D721Med (cell line): ENCODE data around the gene FCGR3A.
"Not testable (repeated sequence)": the region's sequence is repeated elsewhere in the genome, so short reads cannot be mapped to it uniquely, and the experiment has no call there.

Source experiments
- DNase-seq: peaks from one replicate; pipeline ENCODE4 v3.0.0; 2011; ENCODE audit warnings: low spot score; ENCODE audit not compliant: insufficient read length
- FAIRE-seq: peaks from 2 replicates; lab custom pipeline; 2011; peaks lifted over from hg19 to GRCh38; lab: Jason Lieb, UNC

The FCGR3A gene

DNA sequence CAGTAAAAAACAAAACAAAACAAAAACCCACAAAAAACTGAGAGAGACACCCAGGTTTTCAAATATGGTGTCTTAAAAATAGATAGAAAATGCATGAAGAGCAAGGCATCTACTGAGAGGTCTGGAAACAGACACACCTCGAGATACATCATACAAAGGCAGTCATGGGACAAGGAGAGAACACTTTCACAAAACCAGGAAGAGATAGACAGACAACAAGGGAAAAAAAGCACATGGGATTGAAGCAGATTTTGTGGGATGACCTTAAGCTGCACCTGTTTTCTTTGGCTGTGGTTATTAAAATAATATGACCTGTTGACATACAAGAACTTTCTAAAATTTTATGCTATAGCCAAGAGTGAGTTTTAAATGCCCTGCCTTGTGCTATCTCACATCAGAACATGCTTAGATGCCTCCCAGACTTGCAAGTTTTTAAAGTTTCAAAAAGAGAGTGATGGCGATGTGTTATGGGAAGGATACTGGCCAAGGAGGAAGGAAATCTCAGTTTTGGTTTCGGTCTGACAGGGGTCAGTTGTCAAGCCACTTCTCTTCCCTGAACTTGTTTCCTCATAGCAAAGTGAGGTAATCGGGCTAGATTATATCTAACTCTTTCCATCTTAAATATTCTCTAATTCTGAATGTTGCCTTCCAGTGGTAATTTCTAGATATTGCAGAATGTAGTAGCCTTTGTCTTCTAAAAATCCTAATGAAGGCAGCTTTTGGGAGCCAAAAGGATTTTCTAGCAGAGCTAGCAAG lies 11.5 kb upstream of the FCGR3A start:
- not testable (repeated sequence) for FAIRE-seq, DNase-seq

DNA sequence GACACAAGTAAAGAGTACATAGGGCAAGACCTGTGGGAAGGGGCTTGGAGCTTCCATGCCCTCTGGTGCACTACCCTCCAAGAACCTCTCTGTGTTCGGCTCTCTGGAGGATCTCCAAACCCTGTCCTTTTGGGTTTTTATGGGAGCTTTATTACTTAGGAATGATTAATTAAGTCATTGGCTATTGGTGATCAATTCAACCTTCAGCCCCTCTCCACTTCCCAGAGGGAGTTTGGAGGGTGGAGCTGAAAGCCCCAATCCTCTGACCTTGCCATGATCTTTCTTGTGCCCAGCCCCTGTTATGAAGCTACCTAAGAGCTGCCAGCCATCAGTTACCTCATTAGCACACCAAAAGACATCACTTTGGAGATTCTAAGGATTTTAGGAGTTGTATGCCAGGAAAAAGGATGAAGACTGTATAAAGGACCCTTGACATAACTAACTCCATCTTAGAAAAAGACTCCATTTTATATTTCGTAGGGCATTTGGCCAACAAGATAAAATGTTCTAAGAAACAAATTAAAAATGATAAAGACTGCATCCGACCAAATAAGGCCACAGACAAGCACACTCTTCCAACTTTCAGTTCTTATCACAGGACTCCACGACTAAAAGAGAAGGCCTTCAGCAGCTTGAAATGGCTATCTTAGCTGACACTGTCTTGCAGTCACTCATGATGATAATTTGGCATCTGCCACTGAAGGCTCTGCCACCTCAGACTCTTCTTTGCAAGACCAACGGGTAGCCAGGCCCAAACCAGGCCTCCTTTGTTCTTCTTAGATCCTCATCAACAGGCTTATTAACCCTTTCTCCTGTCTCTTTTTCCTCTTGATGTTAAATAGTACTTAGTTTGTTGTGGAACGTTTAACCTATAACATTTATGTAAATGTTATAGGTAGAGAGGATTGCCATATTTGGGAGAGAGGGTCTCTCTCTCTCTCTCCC lies 8.2 kb upstream of the FCGR3A start:
- FAIRE-seq, DNase-seq: not testable (repeated sequence)

DNA sequence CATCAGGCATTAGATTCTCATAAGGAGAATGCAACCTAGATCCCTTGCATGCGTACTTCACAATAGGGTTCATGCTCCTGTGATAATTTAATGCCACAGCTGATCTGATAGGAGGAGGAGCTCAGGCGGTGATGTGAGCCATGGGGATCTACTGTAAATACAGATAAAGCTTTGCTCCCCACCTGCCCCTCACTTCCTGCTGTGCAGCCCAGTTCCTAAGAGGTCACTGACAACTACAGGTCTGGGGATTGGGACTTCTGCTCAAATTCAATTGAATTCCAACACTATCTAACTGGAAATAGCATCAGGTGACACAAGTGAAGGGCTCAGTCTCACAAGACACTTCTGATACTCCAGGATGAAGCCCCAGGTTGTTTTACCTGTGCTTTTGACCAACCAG lies 7.4 kb upstream of the FCGR3A start:
- not testable (repeated sequence) for DNase-seq, FAIRE-seq

DNA sequence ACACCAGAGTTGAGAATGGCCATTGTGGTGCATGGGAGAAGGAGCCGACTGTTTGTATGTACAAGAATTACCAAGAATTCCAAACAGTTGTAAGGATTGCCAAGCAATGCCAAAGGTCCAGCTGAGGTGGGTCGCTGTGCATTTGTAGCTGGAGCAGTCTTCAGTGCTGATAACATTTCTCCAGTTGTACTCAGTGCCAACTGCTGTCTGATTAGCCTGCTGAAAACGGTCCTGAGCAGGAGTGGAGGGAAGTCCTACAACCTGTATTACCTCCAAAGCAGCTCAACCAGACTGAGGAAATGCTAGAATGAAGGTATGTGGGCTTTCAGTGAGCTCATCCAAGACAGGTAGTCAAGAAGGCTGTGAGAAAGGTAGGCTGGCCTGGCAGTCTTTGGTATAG lies 6.5 kb upstream of the FCGR3A start:
- DNase-seq, FAIRE-seq: not testable (repeated sequence)

DNA sequence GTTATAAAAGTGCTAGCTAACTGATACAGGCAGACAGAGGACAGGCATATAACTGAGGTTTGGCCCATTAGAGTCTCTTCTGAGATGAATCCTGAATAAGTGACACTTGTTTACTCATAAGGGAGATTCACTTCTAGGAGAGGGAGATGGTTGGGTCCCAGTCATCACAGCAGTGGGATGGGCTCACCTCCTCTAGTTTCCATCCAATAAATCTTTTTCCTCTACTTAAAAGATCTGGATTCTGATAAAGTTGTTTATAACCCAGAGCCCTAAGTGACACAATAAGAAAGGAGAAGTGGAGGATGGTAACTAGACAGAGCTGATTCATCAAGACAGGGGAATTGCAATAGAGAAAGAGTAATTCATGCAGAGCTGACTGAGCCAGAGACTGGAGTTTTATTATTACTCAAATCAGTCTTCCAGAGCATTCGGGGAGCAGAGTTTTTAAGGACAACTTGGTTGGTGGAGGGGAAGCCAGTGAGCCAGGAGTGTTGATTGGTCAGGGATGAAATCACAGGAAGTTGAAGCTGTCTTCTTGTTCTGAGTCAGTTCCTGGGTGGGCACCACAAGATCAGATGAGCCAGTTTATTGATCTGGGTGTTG lies 5.3 kb upstream of the FCGR3A start:
- DNase-seq, FAIRE-seq: not testable (repeated sequence)

DNA sequence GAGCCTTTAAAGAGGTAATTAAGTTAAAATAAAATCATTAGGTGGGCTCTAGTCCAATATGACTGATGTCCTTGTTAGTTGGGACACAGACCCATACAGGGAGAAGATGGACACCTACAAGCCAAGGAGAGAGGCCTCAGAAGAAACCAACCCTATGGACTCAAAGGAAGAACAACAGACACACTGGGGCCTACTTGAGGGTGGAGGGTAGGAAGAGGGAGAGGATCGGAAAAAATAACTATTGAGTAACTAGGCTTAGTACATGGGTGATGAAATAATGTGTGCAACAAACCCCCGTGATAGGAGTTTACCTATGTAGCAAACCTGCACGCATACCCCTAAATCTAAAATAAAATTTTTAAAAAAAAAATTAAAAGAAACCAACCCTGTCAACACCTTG lies 4.7 kb upstream of the FCGR3A start:
- not testable (repeated sequence) for FAIRE-seq, DNase-seq

DNA sequence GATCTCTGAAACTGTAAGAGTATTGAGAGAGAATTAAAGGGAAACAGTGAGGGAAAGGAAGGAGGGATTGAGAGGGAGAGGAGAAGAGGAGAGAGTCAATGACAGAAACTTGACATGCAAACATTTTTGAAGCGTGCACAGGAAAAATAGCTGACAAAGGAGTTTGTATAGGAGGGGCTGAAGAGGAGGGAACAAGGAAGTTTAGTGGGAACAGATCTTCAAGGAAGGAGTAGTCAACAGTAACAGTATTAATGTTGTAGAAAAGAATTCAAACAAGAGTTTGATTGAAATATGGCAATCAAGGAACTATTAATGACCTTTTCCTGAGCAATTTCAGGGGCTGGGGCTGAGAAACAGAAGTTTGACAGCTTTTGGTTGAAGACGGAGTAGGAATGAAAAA lies 4.0 kb upstream of the FCGR3A start:
- not testable (repeated sequence) for FAIRE-seq, DNase-seq

DNA sequence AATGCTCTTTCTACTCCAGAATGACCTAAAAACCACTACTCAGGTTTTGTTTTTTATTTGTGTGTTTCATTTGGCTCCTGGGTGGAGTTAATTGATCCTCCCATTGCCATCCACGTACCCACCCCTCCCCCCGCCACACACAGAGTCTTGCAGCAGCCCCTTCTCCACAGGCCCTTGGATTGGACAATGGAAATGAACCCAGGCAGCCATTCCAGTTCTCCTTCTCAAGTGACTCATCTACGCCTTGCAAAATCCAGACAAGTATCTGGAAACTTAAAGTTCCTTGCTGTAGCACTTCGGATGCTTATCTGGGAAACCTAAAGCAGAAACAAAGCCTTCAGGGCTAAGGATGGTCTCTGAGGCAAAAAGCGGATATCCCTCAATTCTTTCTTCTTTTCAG lies 1.3 kb upstream of the FCGR3A start:
- FAIRE-seq, DNase-seq: not testable (repeated sequence)

DNA sequence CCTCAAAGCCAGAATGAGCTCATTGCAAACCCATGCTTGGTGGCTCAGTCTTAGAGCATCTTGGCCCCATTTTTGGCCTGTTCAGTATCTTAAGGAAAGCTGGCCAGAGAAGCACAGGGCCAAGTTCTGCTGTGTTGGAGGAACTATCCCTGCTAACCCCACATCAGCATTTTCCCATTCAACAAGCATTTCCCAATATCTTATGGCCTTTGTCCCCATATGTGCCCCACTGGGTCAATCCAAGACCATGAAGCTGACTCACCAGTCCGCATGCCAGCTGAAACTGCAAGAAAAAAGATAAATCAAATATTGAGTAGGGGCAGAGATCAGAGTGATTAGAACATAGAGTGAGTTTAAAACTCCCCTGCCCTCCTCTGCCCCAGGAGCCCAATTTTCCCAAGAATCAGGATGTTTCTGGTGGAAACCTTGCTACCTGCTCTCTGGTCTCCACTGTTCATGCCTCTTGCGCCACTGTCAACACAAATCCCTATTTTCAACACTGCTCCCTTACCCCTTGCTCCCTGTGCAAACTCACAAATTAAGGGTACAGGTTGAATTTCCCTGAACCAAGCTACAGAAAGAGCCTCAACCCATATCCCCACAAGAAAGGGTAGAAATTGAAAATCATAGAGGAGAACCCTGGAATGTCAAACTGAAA lies 740 bp downstream of the FCGR3A start:
- not testable (repeated sequence) for FAIRE-seq

DNA sequence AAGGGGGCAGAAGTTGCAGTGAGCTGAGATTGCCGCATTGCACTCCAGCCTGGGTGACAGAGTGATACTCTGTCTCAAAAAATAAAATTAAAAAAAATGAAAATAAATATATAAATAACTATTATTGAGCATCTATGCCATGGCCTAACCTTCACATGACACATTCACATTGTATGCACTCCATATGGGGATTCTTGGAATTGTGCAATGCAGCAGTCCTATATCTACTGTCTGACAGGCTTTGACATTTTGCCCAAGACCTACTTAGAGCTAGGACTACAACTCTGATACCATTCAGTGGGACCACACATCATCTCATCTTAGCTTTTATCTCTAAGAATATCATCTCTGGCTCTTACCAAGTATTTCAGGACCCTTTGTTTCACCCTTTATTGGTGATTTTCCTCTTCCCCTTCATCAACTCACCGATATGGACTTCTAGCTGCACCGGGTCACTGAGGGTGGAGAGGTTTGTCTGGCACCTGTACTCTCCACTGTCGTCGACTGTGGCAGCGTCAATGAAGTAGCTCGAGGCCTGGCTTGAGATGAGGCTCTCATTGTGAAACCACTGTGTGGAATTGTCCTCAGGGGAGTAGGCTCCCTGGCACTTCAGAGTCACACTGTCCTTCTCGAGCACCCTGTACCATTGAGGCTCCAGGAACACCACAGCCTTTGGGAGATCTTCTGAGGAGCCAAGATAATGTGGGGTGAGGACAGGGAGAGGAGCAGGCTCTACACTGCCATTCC lies 1.4 kb downstream of the FCGR3A start:
- not testable (repeated sequence) for DNase-seq, FAIRE-seq

More for the DNA sequence above, 740 bp downstream of the FCGR3A start:
- not testable (repeated sequence) for DNase-seq

DNA sequence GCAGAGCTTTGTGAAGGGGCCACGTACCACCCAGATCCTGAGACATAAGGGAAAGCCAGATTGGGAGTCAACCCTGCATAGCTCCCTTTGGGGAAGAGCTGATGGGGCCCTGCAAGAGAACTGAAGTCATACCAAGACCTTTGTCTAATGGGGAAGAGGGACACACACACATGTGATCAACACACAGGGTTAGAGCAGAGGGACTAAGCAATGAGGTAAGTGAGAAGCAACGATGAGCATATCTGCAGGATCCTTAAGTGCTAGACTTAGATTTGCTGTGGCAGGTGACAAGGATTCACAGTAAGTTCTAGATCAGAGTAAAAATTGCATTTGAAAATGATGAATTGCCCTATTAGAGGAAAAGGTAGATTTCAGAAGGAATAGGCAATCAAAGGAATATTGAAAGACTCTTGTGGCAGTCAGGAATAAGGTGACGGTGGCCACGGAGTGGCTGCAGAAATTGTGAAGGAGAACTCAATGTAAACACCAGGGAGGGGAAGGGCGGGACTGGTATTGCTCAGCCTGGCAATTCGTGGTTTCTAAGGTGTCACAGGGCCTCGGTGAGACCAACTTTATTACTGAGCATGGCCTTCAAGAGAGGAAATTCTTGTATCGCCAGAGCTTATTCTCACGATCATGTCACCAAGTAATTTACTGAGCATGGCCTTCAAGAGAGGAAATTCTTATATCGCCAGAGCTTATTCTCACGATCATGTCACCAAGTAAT lies 4.5 kb downstream of the FCGR3A start:
- not testable (repeated sequence) for DNase-seq, FAIRE-seq

DNA sequence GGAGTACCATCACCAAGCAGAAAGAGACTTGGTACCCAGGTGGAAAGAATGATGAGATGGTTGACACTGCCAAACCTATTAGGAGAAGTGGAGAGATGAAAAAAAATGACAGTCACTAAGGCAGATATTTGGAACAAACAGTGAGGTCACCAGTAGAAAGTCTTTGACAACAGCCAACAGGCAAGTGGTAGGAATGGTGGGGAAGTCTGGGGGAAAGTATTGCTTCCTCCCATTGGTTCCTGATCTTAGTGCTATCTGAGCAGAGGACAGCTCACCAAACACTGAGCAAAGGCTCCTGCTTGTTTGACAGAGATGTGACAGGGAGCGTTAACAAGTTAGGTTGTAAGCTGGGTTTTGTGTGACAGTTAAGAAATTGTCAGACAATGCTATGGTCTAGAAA lies 6.5 kb downstream of the FCGR3A start:
- not testable (repeated sequence) for FAIRE-seq, DNase-seq

DNA sequence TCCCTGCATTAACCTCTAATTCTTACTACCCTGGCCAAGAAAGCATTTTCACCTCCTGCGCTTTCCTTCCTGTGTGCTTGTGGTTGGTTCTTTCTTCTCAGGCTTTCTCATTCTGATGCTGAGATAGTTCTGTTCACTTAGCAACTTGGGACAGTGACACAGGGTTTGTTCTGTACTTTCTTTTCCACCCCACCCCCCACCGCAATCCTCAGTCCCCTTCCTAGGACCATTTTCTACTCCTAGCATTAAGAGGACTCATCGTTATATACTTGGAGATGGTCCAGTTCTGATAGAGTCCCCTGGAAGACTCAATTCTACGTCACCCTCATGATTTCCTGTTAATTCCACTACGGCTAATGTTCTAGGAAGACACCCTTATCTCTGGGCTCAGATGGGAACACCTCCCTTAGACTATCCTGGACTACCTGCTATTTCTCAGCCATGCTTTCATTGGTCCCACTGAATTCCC lies 7.5 kb downstream of the FCGR3A start:
- not testable (repeated sequence) for FAIRE-seq, DNase-seq

DNA sequence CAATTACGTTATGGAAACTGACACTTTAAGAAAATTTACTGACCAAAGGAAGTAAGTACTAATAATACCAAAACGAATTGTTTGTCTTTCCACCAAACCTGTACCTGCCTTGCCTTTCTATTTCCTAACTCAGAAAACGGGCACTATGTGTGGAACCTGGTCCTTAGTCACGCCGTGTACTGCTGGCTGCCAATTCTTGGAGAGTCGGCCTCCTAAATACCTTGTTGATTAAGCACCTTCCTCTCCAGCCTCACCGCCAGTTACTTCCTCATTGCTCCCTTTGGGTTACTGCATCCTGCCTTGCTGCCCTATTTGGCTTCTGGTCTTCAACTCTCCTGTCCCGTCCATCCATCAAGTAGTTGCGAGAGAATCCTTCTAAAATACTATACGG lies 9.1 kb downstream of the FCGR3A start:
- not testable (repeated sequence) for FAIRE-seq, DNase-seq

DNA sequence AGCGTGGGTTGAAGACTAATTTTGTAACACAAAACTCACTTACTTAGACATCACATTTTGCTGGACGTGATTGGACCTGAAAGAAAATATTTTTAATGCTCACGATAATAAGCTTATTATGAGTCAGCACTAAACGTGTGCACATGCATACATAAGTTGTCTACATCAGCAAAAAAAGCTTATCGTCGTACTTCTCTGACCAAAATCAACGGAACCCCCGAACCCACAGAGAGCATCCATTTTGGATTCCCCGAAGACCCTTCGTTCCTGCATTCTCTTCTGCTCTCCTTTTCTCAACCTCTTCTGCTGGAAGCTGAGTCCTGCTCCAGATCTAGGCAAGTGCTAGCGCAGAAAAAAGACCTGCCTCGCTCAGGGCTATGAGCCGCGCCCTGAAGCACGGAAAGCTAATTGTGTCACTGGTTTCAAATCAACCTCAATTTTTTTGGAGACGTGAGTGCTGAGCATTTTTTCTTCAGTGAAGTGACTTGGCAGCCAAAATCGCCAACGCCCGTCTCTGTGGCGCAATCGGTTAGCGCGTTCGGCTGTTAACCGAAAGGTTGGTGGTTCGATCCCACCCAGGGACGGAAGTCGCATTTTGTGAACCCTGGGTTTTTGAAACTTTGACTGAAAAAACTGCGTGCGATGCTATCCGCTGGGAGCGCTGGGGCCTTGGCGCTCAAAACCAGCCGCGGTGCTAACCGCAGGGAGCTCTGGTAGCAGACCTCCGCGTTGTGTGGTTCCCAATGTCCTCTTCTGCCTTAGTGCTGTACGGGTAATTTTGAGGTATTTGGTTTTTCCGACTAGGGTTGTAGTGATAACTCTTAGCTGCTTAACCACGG lies 9.7 kb downstream of the FCGR3A start:
- peak; percentile 25 for DNase-seq
- peak; percentile 21 for FAIRE-seq

DNA sequence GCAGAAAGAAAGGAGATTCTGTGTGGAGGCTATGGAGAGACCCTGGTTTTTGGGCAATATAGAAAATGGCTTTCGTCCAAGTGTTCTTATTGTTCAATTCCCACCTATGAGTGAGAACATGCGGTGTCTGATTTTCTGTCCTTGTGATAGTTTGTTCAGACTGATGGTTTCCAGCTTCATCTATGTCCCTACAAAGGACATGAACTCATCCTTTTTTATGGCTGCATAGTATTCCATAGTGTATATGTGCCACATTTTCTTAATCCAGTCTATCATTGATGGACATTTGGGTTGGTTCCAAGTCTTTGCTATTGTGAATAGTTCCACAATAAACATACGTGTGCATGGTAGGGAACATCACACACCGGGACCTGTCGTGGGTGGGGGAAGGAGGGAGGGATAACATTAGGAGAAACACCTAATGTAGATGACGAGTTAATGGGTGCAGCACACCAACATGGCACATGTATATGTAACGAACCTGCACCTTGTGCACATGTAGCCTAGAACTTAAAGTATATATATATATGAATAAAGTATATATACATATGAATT lies 10.6 kb downstream of the FCGR3A start:
- not testable (repeated sequence) for FAIRE-seq, DNase-seq
